HEK293 (cell line): ENCODE data around the gene SECTM1.

Source experiments
- CTCF ChIA-PET: fragments of 350-600 bp; formaldehyde crosslinking; extraction: SDS; loops from one replicate; lab custom pipeline; 2021; ENCODE audit warnings: antibody characterized with exemption; lab: Yijun Ruan, JAX
- POLR2A ChIA-PET: fragments of 300-600 bp; formaldehyde crosslinking; extraction: SDS; loops from one replicate; lab custom pipeline; 2020; ENCODE audit warnings: antibody characterized with exemption, inconsistent platforms; lab: Yijun Ruan, JAX
- H3K27ac ChIP-seq: fragments of 200-500 bp; sonication (Bioruptor generic); 2 replicates; pipeline ENCODE4 v1.5.1; 2014; ENCODE audit warnings: low read depth, low read length, control low read depth, inconsistent platforms; ENCODE audit errors: extremely low read depth
- H3K36me3 ChIP-seq, 2 experiments: fragments of 200-500 bp in 1 of 2; sonication (Bioruptor generic) in 1 of 2; 1 replicate in 1 of 2; 2 replicates in 1 of 2; pipeline ENCODE4 v1.5.1; 2014 to 2017; ENCODE audit warnings: inconsistent platforms in 2 of 2, low read length in 2 of 2; ENCODE audit not compliant: control insufficient read depth in 2 of 2, insufficient read depth in 1 of 2
- H3K4me1 ChIP-seq: fragments of 200-500 bp; sonication (Bioruptor generic); 2 replicates; pipeline ENCODE4 v1.5.1; 2014; ENCODE audit warnings: mild to moderate bottlenecking, low read length, inconsistent platforms; ENCODE audit not compliant: control insufficient read depth, insufficient read depth
- H3K4me3 ChIP-seq: 2 replicates; pipeline ENCODE4 v1.5.1; 2011; ENCODE audit warnings: low read depth, mild to moderate bottlenecking, control low read depth, low read length, moderate library complexity
- H3K9me3 ChIP-seq: fragments of 200-500 bp; sonication (Bioruptor generic); 2 replicates; pipeline ENCODE4 v1.5.1; 2014; ENCODE audit warnings: low read depth, low read length, inconsistent platforms; ENCODE audit not compliant: control insufficient read depth, insufficient read depth
- GLIS1 ChIP-seq: fragments of 450-650 bp; formaldehyde crosslinking; IDR thresholded peaks from 2 replicates; pipeline ENCODE4 v1.5.1; 2016; ENCODE audit warnings: missing biosample characterization, missing genetic modification characterization
- IKZF3 ChIP-seq: fragments of 450-650 bp; IDR thresholded peaks from 2 replicates; pipeline ENCODE4 v1.5.0; 2018; ENCODE audit warnings: missing biosample characterization, mild to moderate bottlenecking, missing genetic modification characterization, moderate library complexity
- KLF1 ChIP-seq: fragments of 450-650 bp; formaldehyde crosslinking; IDR thresholded peaks from 2 replicates; pipeline ENCODE4 v1.5.1; 2016; ENCODE audit warnings: missing biosample characterization, missing genetic modification characterization
- KLF9 ChIP-seq: fragments of 450-650 bp; formaldehyde crosslinking; IDR thresholded peaks from 2 replicates; pipeline ENCODE4 v1.5.1; 2016; ENCODE audit warnings: missing biosample characterization, missing genetic modification characterization, low read depth
- MEIS1 ChIP-seq: sonication (generic); formaldehyde crosslinking; IDR thresholded peaks from 2 replicates; pipeline ENCODE4 v1.8.1; 2022; ENCODE audit warnings: missing genetic modification reagents, mild to moderate bottlenecking, borderline replicate concordance
- PRDM1 ChIP-seq: fragments of 450-650 bp; formaldehyde crosslinking; IDR thresholded peaks from 2 replicates; pipeline ENCODE4; 2016; ENCODE audit warnings: missing biosample characterization, missing genetic modification characterization
- PRDM10 ChIP-seq: fragments of 450-650 bp; formaldehyde crosslinking; IDR thresholded peaks from 2 replicates; pipeline ENCODE4 v1.5.1; 2016; ENCODE audit warnings: missing biosample characterization, missing genetic modification characterization
- SETDB1 ChIP-seq: IDR thresholded peaks from one replicate; pipeline ENCODE4 v1.6.1; 2017; ENCODE audit warnings: mild to moderate bottlenecking, low read length, moderate library complexity, mixed read lengths; ENCODE audit not compliant: insufficient read length
- TRIM28 ChIP-seq: IDR thresholded peaks from 2 replicates; pipeline ENCODE4 v1.6.1; 2011; ENCODE audit warnings: low read length, control low read depth, borderline replicate concordance
- WT1 ChIP-seq: fragments of 450-650 bp; formaldehyde crosslinking; IDR thresholded peaks from 2 replicates; pipeline ENCODE4 v1.5.1; 2016; ENCODE audit warnings: missing biosample characterization, missing genetic modification characterization
- YY1 ChIP-seq: fragments of 450-650 bp; formaldehyde crosslinking; IDR thresholded peaks from 2 replicates; pipeline ENCODE4 v1.5.1; 2018; ENCODE audit warnings: missing biosample characterization, missing genetic modification characterization
- ZBTB10 ChIP-seq: fragments of 450-650 bp; formaldehyde crosslinking; IDR thresholded peaks from 2 replicates; pipeline ENCODE4 v1.5.1; 2016; ENCODE audit warnings: missing biosample characterization, missing genetic modification characterization
- ZBTB26 ChIP-seq: fragments of 450-650 bp; formaldehyde crosslinking; optimal IDR thresholded peaks from 2 replicates; pipeline ENCODE3; 2016; ENCODE audit warnings: missing biosample characterization, mild to moderate bottlenecking, missing genetic modification characterization
- ZFP3 ChIP-seq: fragments of 450-650 bp; formaldehyde crosslinking; IDR thresholded peaks from 2 replicates; pipeline ENCODE4 v1.5.1; 2016; ENCODE audit warnings: low read depth, missing biosample characterization, missing genetic modification characterization
- ZFP41 ChIP-seq: fragments of 450-650 bp; formaldehyde crosslinking; IDR thresholded peaks from 2 replicates; pipeline ENCODE4 v1.5.1; 2016; ENCODE audit warnings: missing biosample characterization, missing genetic modification characterization, borderline replicate concordance
- ZNF121 ChIP-seq: fragments of 450-650 bp; formaldehyde crosslinking; IDR thresholded peaks from 2 replicates; pipeline ENCODE4 v1.5.1; 2016; ENCODE audit warnings: missing biosample characterization, missing genetic modification characterization
- ZNF157 ChIP-seq: fragments of 450-650 bp; formaldehyde crosslinking; IDR thresholded peaks from 2 replicates; pipeline ENCODE4 v1.5.1; 2016; ENCODE audit warnings: missing biosample characterization, missing genetic modification characterization
- ZNF335 ChIP-seq: fragments of 450-650 bp; formaldehyde crosslinking; conservative IDR thresholded peaks from 2 replicates; pipeline ENCODE4 v1.5.1; 2016; ENCODE audit warnings: missing biosample characterization, missing genetic modification characterization
- ZNF391 ChIP-seq: fragments of 450-650 bp; formaldehyde crosslinking; IDR thresholded peaks from 2 replicates; pipeline ENCODE4 v1.5.1; 2016; ENCODE audit warnings: low read depth, missing biosample characterization, missing genetic modification characterization, borderline replicate concordance
- ZNF518A ChIP-seq: fragments of 450-650 bp; formaldehyde crosslinking; conservative IDR thresholded peaks from 2 replicates; pipeline ENCODE4 v1.5.1; 2016; ENCODE audit warnings: low read depth, missing biosample characterization, missing genetic modification characterization
- ZNF529 ChIP-seq: fragments of 450-650 bp; formaldehyde crosslinking; IDR thresholded peaks from 2 replicates; pipeline ENCODE4 v1.5.1; 2017; ENCODE audit warnings: missing genetic modification characterization, missing biosample characterization; ENCODE audit not compliant: insufficient replicate concordance
- ZNF544 ChIP-seq: fragments of 450-650 bp; formaldehyde crosslinking; IDR thresholded peaks from 2 replicates; pipeline ENCODE4 v1.5.0; 2017; ENCODE audit warnings: missing biosample characterization, missing genetic modification characterization
- ZNF596 ChIP-seq: fragments of 450-650 bp; IDR thresholded peaks from 2 replicates; pipeline ENCODE4 v1.5.0; 2018; ENCODE audit warnings: missing biosample characterization, mild to moderate bottlenecking, missing genetic modification characterization, moderate library complexity
- ZNF621 ChIP-seq: fragments of 450-650 bp; formaldehyde crosslinking; IDR thresholded peaks from 2 replicates; pipeline ENCODE4 v1.5.1; 2017; ENCODE audit warnings: missing biosample characterization, missing genetic modification characterization
- ZNF624 ChIP-seq: fragments of 450-650 bp; formaldehyde crosslinking; IDR thresholded peaks from 2 replicates; pipeline ENCODE4 v1.5.1; 2017; ENCODE audit warnings: missing biosample characterization, missing genetic modification characterization

Gene SECTM1

GRCh38 chr17:82287868-82288801 is 45.4 kb downstream of the SECTM1 start:
- ChIA-PET CTCF (interaction anchor here (0.7 to 1.4 kb wide), 3 partner anchors 52 to 1482 kb away, joined by 3 to 5 read pairs (median 3); no protein-coding TSS in a partner anchor), POLR2A (interaction anchor here (0.9 to 1.8 kb wide), 3 partner anchors 15 to 49 kb away, joined by 3 to 6 read pairs (median 3); partner anchors contain the start of gene CSNK1D)
- no peak overlapping the region for H3K4me3 ChIP-seq
- peaks cover 14% of the 10 kb centered on the region for H3K4me1 ChIP-seq
- peak overlapping the region; percentile 93 for H3K27ac ChIP-seq
- no peaks in the 10 kb centered on the region for H3K36me3 ChIP-seq
- H3K9me3 ChIP-seq, result no peaks in the 10 kb centered on the region
- TF ChIP-seq TRIM28 (peak; percentile 65; the same call in 1 of the 2 replicates), ZNF621 (tag by site-specific recombination) (no peak), ZNF624 (no peak), GLIS1 (tag by site-specific recombination) (no peak), WT1 (tag by site-specific recombination) (peak; percentile 47; the same call in 1 of the 2 replicates), ZBTB26 (tag by site-specific recombination) (no peak), KLF9 (tag by site-specific recombination) (no peak), ZFP3 (tag by site-specific recombination) (no peak), IKZF3 (tag by site-specific recombination) (no peak), ZFP41 (tag by site-specific recombination) (no peak), ZNF121 (tag by site-specific recombination) (no peak), SETDB1 (peak; percentile 85), YY1 (no peak), ZNF544 (tag by site-specific recombination) (no peak), ZBTB10 (tag by site-specific recombination) (no peak), ZNF391 (no peak), ZNF518A (tag by site-specific recombination) (no peak), MEIS1 (CRISPR knock-in tag) (no peak), KLF1 (peak; percentile 38; the same call in 1 of the 2 replicates), ZNF596 (tag by site-specific recombination) (no peak), ZNF157 (tag by site-specific recombination) (no peak), PRDM1 (tag by site-specific recombination) (no peak), ZNF529 (tag by site-specific recombination) (no peak), ZNF335 (tag by site-specific recombination) (no peak), PRDM10 (tag by site-specific recombination) (0 out of 2 replicates have a peak, but pooled peaks have one; percentile 14)
